ENCODE data around the gene TAP1.
"Not testable (repeated sequence)": the region's sequence is repeated elsewhere in the genome, so short reads cannot be mapped to it uniquely, and the experiment has no call there.

Gene TAP1

DNA sequence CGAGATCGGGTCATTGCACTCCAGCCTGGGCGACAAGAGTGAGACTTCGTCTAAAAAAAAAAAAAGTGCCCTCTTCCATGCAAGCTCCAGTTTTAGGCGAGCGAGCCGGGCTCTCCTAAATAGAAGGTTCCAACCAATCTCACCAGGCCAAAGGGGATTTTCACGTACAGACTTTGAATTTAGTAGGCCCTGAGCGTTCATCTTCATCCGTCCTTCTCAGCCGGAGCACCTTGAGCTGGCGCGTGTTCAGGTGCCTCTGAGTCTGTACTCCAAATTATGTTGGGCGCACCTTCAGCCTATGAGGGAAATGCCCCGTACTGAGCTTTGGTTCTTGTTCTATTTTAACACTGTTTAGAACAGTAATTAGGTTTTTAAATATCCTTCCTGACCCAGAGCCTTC lies 14.1 kb downstream of the TAP1 start:
- no peak for DNase-seq (ENCODE audit: low read depth, low spot score)

DNA sequence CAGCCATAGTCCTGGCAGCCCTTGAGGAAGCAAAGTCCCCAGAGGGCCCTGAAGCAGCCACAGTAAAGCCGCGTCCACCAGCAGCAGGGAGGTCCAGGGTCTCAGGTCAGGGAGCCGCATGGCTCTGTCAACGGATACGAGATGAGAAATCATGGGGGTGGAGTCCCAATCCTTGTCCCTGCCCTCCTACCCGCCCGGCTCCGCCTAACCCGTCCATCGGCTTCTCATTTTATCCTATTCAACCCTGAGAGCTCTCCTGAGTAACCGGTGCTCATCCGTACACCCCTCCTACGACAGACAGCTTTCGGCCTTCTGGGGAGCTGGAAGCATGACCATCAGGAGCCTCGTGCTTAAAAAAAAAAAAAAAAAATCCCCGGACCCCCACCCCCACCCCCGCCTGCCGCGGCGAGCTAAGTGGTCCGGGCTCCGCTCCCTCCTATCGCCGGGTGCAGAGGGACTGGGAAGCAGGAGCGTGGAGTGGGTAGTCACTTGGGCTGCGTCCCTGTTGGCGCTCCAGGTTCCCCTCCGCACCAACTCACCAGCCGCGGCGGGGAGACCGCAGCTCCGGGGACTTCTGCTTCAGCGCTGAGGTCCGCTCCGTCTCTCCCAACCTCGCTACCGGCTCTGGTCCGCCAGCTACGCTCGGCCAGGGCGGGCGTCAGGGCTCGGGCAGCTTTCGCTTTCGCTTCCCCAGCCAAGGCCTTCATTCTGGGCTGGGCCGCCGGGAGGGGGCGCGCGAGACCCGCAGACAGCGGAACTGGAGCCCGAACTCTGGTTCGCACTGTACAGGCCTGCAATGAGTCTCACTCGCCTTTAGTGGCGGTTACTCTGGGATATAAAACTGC lies 15.2 kb downstream of the TAP1 start, which contains the start of gene TAP2:
Gene TAP2, minus strand, starts transcription at position 626 of the 845 bp plus-strand sequence. Its CDS starts 506 bp downstream, at position 120.
- DNase-seq (ENCODE audit: low read depth, low spot score), result peak; percentile 98

DNA sequence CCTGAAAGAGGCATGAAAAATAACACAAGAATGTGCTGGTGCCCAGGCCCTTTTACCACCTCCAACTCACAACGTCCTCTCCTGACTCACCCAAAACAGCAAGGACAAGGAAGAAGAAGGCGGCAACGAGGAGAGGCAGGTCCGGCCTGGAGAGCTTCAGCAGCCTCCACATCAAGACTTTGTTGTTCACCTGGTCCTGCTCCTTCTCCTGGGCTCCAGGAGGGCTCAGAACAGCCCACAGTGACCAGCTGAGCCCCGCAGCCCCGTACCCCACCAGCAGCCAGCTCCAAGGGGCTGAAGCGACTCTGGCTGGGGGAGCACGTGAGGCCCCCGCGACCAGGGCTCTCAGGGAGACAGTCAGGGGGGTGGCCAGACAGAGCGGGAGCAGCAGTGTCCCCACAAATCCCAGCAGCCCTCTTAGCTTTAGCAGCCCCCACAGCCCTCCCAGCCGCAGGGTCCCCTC lies 15.8 kb downstream of the TAP1 start:
- no peak for DNase-seq (ENCODE audit: low read depth, low spot score)

DNA sequence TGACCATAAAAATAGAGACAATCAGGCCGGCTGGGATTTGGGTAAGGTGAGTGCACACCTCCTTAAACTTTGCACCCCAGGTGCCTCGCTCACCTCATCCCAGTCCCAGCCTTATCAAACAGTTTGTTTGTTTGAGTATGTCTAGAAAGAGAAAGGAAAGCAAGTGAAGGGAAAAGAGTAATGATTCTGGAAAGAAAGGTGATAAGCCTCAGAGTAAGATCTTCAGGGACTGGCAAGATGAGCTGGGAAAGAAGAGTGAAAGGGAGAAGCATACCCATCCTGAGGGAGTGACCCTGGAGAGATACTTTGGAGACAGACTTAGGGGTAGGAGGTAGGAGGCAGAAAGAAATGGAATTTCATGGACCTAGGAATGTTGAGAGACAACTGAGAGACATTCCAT lies 16.6 kb downstream of the TAP1 start:
- no peak for DNase-seq (ENCODE audit: low read depth, low spot score)

DNA sequence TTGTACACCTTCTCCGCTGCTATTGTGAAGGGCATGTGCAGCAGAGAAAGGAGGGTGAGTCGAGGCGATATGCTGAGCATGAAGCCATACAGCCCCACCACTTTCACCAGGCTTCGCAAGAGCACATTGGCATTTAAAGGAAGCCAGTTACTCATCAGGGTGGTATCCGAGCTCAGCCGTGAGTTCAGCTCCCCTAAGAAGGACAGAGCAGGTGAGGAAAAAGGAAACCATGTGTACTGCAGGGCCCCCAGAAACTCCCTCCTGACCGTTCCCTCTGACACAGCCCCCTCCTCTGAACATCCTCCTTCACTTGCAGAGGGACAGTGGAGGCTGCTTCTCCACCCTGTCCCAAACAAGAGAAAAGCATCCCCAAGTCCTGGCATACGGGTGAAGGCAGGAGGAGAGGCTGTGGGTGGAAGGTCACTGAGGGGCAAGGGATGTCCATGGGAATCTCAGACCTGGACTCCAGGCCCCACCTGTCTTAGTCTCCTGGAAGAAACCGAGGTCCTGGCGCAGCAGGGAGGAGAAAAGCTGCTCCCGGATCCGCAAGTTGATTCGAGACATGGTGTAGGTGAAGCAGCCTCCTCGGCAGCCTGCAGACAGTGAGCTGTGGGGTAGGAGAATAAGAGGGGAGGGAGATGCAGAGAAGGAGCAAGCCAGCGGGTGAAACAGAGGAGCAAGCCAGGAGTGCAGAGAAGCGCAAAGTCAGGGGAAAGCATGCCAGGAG lies 18.2 kb downstream of the TAP1 start:
- DNase-seq (ENCODE audit: low read depth, low spot score), result no peak

DNA sequence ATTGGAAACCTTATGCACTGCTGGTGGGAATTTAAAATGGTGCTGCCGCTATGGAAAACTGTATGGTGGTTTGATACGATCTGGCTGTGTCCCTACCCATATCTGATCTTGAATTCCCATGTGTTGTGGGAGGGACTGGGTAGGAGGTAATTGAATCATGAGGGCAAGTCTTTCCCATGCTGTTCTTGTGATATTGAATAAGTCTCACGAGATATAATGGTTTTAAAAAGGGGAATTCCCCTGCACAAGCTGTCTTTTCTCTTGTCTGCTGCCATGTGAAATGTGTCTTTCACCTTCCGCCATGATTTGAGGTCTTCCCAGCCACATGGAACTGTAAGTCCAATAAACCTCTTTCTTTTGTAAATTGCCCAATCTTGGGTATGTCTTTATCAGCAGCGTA lies 19.8 kb downstream of the TAP1 start:
- no peak for DNase-seq (ENCODE audit: low read depth, low spot score)

DNA sequence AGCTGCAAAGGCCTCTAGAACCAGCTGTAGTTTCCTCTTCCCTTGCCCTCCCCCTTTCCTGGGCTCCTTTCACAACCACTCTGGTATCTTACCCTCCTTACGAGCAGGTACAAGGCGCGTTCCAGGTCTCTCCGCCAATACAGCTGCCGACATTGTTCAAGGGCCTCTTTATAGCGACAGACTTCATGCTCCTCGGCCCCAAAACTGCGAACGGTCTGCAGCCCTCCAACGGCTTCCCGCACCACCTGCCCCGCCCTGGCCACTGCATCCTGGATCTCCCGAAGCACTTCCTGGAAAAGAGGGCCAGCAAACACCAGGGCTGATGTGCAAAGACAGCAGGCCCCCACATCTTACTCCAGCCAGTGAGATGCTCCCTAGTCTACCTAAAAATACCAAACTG lies 21.0 kb downstream of the TAP1 start:
- DNase-seq (ENCODE audit: low read depth, low spot score), result no peak

DNA sequence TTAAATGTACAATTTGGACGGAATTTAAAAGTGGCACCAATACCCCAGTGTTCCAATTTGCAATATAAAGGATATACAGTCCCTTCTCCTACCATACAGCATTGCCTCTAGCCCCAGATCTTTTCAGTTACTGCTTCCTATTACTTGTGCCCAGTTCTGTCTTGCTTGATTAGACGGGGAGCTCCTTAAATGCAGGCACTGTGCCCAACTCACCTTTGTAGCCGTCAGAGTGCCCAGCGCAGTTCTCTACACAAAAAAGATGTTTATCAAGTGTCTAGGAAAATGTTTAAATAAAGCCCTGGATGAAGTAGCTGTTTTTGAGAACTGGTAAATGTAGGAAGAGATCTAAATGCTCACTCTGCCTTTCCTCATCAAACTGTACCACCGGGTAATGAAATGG lies 22.6 kb downstream of the TAP1 start:
- no peak for DNase-seq (ENCODE audit: low read depth, low spot score)

DNA sequence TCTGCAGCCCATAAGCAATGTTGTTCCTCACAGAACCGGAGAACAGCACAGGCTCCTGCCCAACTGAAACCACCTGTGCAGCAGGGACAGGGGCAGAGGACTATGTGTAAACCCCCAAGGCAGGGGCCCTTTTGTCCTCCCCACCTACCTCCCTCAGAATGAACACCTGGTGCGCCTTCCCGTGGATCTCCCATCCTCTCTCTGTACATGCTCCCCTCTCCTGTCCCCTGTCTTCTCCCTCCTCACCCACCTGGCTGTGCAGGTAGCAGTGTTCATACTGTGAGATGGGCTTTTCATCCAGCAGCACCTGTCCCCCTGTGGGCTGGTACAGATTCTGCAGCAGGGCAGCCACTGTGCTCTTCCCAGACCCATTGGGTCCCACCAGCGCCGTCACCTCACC lies 23.5 kb downstream of the TAP1 start:
- no peak for DNase-seq (ENCODE audit: low read depth, low spot score)

DNA sequence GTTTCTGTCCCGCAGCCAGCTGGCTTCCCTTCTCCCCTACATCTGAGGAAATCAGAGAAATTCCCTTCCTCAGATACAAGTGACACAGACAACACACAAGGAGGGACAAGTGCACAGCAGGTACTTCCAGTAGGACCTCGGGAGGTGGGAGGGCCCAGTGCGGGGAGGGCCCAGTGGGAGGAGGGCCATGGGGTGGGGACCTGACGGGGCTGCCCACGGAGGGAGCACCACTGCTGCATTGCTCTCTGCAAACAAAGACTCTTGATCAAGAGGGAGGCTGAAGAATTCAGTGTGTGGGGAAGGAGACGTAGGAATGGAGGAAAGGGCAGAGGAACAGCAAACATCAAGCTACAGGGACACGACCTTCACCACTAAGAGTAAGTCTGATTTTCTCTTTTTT lies 24.0 kb downstream of the TAP1 start:
- no peak for DNase-seq (ENCODE audit: low read depth, low spot score)

DNA sequence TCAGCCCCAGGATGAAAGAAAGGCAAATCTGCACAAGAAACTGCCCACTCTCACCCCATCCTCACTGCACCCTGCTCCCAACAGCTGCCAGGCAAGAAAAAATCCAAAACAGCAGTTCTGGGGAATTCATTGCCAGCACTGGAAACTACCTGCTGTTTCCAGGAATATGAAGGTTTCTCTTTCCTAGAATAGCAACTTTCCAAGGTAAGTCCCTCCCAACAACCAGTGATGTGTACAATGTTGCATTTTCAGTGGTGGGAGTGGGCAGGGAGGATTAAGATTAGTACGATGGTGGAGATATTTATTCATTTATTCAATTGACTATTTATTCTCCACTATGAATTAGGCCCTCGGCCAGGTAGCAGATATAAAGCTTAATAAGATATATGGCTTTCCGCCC lies 26.5 kb downstream of the TAP1 start:
- no peak for DNase-seq (ENCODE audit: low read depth, low spot score)

DNA sequence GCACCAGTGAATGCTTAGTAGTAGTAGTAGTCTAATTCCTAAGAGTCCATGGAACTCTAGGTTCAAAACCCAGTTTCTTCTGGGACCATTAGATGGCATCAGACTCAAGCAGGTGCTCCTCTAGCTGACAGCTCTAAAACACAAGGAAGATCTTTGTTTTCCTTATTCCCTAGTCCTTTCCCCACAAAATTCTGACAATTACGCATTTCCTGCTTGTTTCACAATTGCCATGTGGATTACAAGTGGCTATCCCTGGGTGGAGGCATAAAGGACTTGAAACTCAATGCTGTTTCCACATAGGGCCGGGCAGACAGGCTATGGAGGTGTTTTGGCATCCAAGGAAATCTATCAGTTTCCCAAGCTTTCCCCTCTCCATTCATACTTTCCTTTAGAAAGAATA lies 27.5 kb downstream of the TAP1 start:
- DNase-seq (ENCODE audit: low read depth, low spot score), result no peak

DNA sequence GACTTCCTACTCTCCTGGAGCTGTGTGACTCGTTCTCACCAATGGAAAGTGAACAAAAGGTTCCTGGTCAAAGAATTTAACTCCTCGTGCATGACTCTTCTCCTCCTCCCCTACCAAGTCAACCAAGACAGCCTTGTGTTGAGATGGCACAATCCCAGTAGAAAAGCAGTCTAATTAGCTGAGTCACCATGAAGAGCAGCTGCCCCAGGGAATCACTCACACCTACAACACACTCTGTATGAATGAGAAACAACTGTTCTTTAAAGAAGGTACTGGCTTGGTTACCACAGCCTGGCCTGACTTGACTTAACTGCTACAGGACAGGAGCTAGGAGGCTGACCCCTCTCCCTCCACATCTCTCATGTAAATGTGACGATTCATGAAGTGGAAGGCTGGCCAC lies 33.8 kb downstream of the TAP1 start:
- DNase-seq (ENCODE audit: low read depth, low spot score), result peak; percentile 65

DNA sequence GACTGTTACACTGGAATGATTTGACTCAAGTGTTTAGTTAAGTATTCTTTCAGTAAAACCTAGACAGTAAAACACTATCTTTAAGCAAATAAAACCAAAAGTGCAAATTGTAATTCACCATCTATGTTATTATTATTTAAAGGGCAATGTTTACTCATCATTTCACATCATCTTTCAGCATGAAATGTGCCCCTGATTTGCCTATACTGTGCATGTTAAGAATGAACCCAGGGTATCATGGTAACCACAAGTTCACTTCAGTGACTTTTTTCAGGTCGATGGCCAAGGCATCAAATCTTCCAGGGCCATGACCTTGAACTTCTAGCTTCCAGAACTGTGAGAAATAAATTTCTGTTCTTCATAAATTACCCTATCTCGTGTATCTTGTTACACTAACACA lies 34.6 kb downstream of the TAP1 start:
- no peak for DNase-seq (ENCODE audit: low read depth, low spot score)

DNA sequence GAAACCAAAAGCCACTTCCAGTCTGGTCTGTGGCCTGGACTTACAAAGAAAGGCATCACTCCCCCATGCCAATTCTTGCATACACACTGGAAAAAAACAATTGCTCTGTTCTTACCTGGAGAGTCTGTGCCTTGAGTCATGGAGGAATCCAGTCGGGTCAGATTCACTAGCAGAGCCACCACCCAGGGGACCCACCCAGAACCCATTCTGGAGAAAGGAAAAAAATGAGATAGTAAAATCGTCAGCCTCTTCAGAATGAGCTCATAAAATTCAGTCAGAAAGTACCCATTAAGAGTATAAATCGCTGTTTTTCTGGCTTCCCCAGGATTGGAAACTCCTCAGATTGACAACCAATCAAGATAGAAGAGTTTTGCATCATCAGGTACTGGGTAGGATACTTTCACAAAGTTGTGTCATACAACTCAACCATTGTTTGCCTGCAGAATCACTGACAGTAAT lies 36.7 kb downstream of the TAP1 start, which contains the start of gene HLA-DOB:
Gene HLA-DOB, minus strand, starts transcription at position 257 of the 459 bp plus-strand sequence. Its CDS starts 51 bp downstream, at position 206.
- DNase-seq (ENCODE audit: low read depth, low spot score), result peak; percentile 16

DNA sequence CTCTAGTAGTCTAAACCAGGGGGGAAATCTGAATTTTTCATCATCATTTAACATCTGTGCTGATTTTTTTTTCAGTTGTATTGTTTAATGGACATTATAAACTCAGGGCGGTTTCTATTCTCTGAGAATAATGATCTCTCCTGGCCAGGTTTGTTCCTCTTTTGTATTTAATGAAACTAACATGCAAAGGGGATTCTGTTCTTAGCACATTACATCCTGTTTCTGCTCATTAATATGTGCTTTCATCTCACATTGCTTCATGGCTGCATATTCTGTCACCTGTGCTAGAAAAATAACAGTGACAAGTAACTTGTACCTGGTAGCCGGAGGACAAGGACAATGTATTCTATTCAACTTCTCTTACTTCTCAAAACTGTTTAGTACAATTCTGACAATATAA lies 37.5 kb downstream of the TAP1 start:
- DNase-seq (ENCODE audit: low read depth, low spot score), result no peak

DNA sequence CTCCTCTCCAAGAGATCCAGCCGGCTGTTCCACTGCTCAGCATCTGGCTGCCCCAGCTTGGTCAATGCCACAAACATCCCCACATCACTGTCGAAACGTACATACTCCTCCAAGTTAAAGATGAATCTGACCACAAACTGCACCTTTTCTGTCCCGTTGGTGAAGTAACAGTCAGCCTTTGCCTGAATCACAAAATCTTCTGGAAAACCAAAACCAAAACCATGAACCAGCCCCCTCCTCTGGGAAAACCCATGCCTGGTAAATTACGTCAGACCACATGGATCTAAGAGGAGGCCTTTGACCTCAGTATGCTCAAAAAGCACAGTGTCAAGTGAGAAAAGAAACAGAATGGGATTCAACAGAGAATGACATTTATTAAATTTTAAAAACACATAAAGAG lies 38.4 kb downstream of the TAP1 start:
- DNase-seq (ENCODE audit: low read depth, low spot score), result no peak

DNA sequence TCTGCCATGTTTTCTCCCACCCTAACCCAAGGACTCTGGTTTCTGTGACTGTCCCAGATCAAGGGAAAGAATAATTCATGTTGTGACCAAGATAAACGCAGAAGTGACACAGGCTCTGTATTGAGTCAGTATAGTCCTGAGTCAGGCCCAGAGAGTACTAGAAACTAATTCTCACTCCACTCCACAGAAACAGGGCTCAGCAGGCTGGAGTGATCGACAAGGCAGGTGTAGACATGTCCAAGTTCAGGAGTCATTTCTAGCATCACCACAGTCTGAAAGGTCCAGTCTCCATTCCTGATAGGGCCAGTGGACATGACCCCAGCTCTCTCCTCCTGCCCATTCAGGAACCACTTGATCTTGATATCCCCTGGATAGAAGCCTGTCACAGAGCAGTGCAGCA lies 39.4 kb downstream of the TAP1 start:
- DNase-seq (ENCODE audit: low read depth, low spot score), result no peak

DNA sequence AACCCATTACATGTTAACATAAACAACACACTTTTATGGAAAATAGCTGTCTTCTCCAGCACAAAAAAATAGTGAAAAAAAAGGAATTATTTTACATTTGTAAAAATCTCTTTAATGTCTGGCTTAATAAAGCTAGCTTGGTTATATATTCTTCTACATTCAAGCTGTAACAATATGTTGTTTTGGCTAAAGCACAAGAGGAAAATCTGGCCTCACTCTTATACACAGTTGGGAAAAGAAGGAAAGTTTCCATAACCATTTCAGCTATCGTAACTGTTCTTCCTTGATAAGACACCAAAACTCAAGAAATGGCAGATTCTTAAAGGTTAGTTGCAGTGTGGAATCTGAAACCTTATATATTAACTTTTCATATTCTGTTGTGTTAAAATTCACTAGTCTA lies 44.3 kb downstream of the TAP1 start:
- no peak for DNase-seq (ENCODE audit: low read depth, low spot score)

DNA sequence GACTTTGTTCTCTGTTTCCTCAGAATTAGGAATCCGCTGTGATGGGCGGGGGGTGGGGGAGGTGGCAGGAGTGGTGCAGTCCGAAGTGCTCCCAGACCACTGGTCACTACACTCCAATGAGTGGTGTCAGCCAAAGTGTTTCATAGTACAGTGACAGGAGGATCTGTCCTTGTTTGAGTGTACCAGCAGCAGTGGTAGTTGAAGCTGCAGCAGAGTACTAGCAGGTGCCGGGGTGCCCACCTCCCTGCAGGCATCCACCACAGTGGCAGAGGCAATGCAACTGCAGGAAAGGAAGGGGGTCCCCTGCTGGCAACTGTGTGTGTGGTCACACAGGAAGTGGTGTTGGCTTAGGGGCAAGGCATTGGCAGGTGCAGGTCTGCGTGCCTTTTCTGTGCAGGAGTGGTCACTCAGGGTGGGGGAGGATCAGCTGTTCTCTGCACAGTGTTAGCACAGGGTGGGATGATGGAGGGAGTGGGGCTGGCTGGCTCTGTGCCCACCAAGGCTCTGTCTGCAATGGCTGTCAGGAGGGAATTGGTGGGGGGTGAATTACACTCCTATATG lies 46.4 kb downstream of the TAP1 start:
- DNase-seq (ENCODE audit: low read depth, low spot score), result no peak

DNA sequence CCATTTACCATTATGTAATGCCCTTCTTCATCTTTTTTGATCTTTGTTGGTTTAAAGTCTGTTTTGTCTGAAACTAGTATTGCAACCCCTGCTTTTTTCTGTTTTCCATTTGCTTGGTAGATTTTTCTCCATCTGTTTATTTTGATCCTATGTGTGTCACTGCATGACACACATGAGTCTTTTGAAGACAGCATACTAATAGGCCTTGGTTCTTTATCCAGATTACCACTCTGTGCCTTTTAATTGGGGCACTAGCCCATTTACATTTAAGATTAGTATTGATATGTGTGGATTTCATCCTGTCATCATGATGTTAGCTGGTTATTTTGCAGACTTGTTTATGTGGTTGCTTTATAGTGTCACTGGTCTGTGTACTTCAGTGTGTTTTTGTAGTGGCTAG lies 48.1 kb downstream of the TAP1 start:
- not testable (repeated sequence) for DNase-seq (ENCODE audit: low read depth, low spot score)

DNA sequence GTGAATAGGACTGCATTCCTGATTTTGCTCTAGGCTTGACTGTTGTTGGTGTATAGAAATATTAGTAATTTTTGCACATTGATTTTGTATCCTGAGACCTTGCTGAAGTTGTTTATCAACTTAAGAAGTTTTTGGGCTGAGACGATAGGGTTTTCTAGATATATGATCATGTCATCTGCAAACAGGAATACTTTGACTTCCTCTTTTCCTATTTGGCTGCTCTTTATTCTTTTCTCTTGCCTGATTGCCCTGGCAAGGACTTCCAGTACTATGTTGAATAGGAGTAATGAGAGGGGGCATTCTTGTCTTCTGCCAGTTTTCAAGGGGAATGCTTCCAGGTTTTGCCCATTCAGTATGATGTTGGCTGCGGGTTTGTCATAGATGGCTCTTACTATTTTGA lies 50.1 kb downstream of the TAP1 start:
- DNase-seq (ENCODE audit: low read depth, low spot score), result no peak

Measured in astrocyte of the hippocampus (primary cell).